ENCODE results near the gene KMT2C. TPM values are rescaled to one million over a fixed set of nuclear protein-coding genes. Genes with fewer than 3 reads are reported as not detected.

The KMT2C gene
- total RNA-seq, 4 donors from 2014 or later = 44.1 to 67.6 (median 63.9) TPM

DNA sequence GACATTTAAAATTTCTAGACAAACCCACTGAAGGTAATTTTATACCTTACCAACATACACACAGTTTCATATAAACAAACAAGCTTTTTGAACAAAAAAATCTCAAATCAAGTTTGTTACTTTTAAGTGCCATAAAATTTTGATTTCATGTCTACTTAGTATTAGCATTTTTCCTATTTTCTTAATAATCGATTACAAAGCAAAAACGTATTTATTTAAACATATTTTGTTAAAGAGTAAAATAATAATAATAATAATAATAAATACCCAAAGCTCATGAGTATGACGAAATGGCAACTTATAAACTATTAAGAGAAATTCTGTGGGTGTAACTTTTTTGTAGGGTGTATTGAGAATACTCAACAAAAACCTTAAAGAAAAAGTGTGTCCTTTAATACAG, 232.7 kb downstream of the KMT2C start:
- peaks cover 0 to 39% of the 10 kb centered on the region in 2 donors for H3K36me3 ChIP-seq
- no peak for TF ChIP-seq POLR2A (IDR thresholded peaks at IDR 0.05)
- TF ChIP-seq, protein P1, sequence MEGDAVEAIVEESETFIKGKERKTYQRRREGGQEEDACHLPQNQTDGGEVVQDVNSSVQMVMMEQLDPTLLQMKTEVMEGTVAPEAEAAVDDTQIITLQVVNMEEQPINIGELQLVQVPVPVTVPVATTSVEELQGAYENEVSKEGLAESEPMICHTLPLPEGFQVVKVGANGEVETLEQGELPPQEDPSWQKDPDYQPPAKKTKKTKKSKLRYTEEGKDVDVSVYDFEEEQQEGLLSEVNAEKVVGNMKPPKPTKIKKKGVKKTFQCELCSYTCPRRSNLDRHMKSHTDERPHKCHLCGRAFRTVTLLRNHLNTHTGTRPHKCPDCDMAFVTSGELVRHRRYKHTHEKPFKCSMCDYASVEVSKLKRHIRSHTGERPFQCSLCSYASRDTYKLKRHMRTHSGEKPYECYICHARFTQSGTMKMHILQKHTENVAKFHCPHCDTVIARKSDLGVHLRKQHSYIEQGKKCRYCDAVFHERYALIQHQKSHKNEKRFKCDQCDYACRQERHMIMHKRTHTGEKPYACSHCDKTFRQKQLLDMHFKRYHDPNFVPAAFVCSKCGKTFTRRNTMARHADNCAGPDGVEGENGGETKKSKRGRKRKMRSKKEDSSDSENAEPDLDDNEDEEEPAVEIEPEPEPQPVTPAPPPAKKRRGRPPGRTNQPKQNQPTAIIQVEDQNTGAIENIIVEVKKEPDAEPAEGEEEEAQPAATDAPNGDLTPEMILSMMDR (IDR thresholded peaks at IDR 0.05 in 4 of 5, conservative IDR thresholded peaks at IDR 0.05 in 1 of 5) = no peak
- in situ Hi-C loops (cut with MboI; ENCODE audit: low sequenced_read_pairs in 4 of 4) = no loop called here
- H3K27ac ChIP-seq = no peak overlapping the region
- H3K9me3 ChIP-seq = no peaks in the 10 kb centered on the region
- no peak overlapping the region for H3K4me3 ChIP-seq
- no peaks in the 10 kb centered on the region for H3K4me1 ChIP-seq
- intact Hi-C loops (cut with DNase I; ENCODE audit: low total_unique reads) = no loop called here
- no peaks in the 10 kb centered on the region for H3K27me3 ChIP-seq
- DNase-seq = no peak
- ATAC-seq = no peak

GRCh38 chr7:152202056-152202455, 233.7 kb downstream of the KMT2C start:
- no peaks in the 10 kb centered on the region for H3K9me3 ChIP-seq
- peaks cover 0 to 48% of the 10 kb centered on the region in 2 donors for H3K36me3 ChIP-seq
- DNase-seq (no peak), ATAC-seq (peak in 1 of 2 donors; percentile 54)
- in situ Hi-C loops (cut with MboI; ENCODE audit: low sequenced_read_pairs in 4 of 4) (no loop called here), intact Hi-C loops (cut with DNase I; ENCODE audit: low total_unique reads) (no loop called here)
- no peaks in the 10 kb centered on the region for H3K27me3 ChIP-seq
- no peak for TF ChIP-seq POLR2A (IDR thresholded peaks at IDR 0.05)
- TF ChIP-seq, protein P1 (IDR thresholded peaks at IDR 0.05 in 4 of 5, conservative IDR thresholded peaks at IDR 0.05 in 1 of 5) = no peak
- no peak overlapping the region for H3K27ac ChIP-seq
- no peaks in the 10 kb centered on the region for H3K4me1 ChIP-seq
- no peak overlapping the region for H3K4me3 ChIP-seq

GRCh38 chr7:152200395-152200794, 235.4 kb downstream of the KMT2C start:
- intact Hi-C loops (cut with DNase I; ENCODE audit: low total_unique reads) = no loop called here
- no peak for ATAC-seq
- in situ Hi-C loops (cut with MboI; ENCODE audit: low sequenced_read_pairs in 4 of 4) = no loop called here

DNA sequence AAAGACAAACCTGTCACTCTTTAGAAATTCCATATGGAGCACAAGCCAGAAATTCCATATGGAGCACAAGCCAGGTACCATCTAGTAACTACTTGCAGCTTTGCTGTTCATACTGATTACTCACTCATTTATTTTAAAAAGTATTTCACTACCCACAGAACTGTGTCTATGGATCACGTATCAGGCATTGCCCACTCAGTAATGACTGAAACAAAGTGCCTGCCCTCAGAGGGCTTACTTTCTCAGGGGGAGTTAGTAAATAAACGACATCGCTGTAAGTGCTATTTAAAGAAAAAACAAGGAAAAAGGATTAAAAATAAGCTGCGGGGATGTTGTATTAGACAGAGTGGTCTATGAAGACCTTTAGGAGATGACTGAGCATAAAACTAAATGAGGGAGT, 239.4 kb downstream of the KMT2C start:
- intact Hi-C loops (cut with DNase I; ENCODE audit: low total_unique reads) = no loop called here
- H3K4me3 ChIP-seq = no peak overlapping the region
- H3K27me3 ChIP-seq = no peaks in the 10 kb centered on the region
- no peak for TF ChIP-seq POLR2A (IDR thresholded peaks at IDR 0.05)
- TF ChIP-seq, protein P1 (IDR thresholded peaks at IDR 0.05 in 4 of 5, conservative IDR thresholded peaks at IDR 0.05 in 1 of 5) = no peak
- in situ Hi-C loops (cut with MboI; ENCODE audit: low sequenced_read_pairs in 4 of 4) = no loop called here
- ATAC-seq (no peak), DNase-seq (no peak)
- H3K9me3 ChIP-seq = no peaks in the 10 kb centered on the region
- H3K4me1 ChIP-seq = no peaks in the 10 kb centered on the region
- no peak overlapping the region for H3K27ac ChIP-seq
- H3K36me3 ChIP-seq = peaks cover 0 to 90% of the 10 kb centered on the region in 2 donors

More at GRCh38 chr7:152200395-152200794, 235.4 kb downstream of the KMT2C start:
- H3K27me3 ChIP-seq = no peaks in the 10 kb centered on the region
- no peaks in the 10 kb centered on the region for H3K9me3 ChIP-seq
- no peak overlapping the region for H3K27ac ChIP-seq
- no peak for DNase-seq
- no peaks in the 10 kb centered on the region for H3K4me1 ChIP-seq
- TF ChIP-seq POLR2A (IDR thresholded peaks at IDR 0.05) = no peak
- TF ChIP-seq, protein P1 (IDR thresholded peaks at IDR 0.05 in 4 of 5, conservative IDR thresholded peaks at IDR 0.05 in 1 of 5) = no peak
- H3K36me3 ChIP-seq = peaks cover 0 to 59% of the 10 kb centered on the region in 2 donors
- H3K4me3 ChIP-seq = no peak overlapping the region

DNA sequence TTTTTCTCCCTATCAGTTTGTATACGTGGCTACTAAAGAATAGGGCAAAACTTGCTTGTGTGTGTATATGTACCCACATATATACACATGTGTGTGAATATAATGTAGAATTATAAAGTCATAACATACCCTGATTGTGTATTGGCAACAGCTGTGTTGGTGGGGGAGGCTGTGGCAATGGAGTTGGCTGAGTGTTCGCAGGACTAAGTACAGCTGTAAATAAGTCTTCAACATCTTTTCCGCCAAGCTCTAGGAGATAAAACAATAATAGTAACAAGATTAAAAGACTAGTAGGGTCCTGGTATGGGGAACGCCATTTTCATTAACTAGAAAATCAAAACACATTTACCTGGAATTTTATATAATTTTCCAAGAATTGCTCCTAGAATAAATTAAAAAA, 241.9 kb downstream of the KMT2C start:
- Histone ChIP-seq H3K9me3 (no peaks in the 10 kb centered on the region), H3K27ac (no peak overlapping the region), H3K27me3 (no peaks in the 10 kb centered on the region), H3K4me3 (no peak overlapping the region), H3K4me1 (no peaks in the 10 kb centered on the region), H3K36me3 (peaks cover 0 to 83% of the 10 kb centered on the region in 2 donors)
- intact Hi-C loops (cut with DNase I; ENCODE audit: low total_unique reads) (no loop called here), in situ Hi-C loops (cut with MboI; ENCODE audit: low sequenced_read_pairs in 4 of 4) (no loop called here)
- DNase-seq = no peak
- TF ChIP-seq, protein P1 (IDR thresholded peaks at IDR 0.05 in 4 of 5, conservative IDR thresholded peaks at IDR 0.05 in 1 of 5) = no peak
- no peak for TF ChIP-seq POLR2A (IDR thresholded peaks at IDR 0.05)
- ATAC-seq = no peak

Data from gastrocnemius medialis (tissue), 4 donors.